Measurements from ENCODE around the gene MAX. TPM values are rescaled to one million over a fixed set of nuclear protein-coding genes. Genes with fewer than 3 reads are reported as not detected.

The MAX gene
- total and polyA plus RNA-seq, 2 of the 13 experiments (the other 11 are each of a cell fraction or from before 2014, with no cell fraction given), result 28.5 to 29.3 TPM

GRCh38 chr14:65033181-65033580, 69.1 kb downstream of the MAX start:
- no peaks in the 10 kb centered on the region for H4K20me1 ChIP-seq (ENCODE audit: insufficient read depth, low read length)
- FAIRE-seq (no peak), ATAC-seq (no peak), DNase-seq (ENCODE audit: low spot score) (no peak)
- H3K79me2 ChIP-seq (ENCODE audit: insufficient read depth, low read length), result no peaks in the 10 kb centered on the region
- POLR2A ChIA-PET, result no interaction called here
- intact Hi-C loops (cut with micrococcal nuclease; ENCODE audit: unreplicated experiment), result no loop called here
- in situ Hi-C loops (cut with HindIII; ENCODE audit: extremely low pct_ligation_motif_present, low pct_unique_long_range_greater_than_20kb), result no loop called here
- CTCF ChIA-PET (ENCODE audit: low intra/inter-chr PET ratio, low total read pairs), result no interaction called here
- no peak overlapping the region for H3K9ac ChIP-seq (ENCODE audit: insufficient read depth, low read depth, low read length)
- 95% methylated on average over 3 of the region's 3 CpGs for WGBS (ENCODE audit: low lambda C conversion rate)
- no peaks in the 10 kb centered on the region for H3K27me3 ChIP-seq (ENCODE audit: control insufficient read depth in 1 of 2, insufficient read depth in 2 of 2, low read length in 2 of 2)
- BruUV-seq (replicated peaks), result no TSS peak
- TF ChIP-seq SOX5 (CRISPR knock-in tag; IDR thresholded peaks at IDR 0.05; ENCODE audit: borderline replicate concordance), result no peak
- TF ChIP-seq, protein P1, sequence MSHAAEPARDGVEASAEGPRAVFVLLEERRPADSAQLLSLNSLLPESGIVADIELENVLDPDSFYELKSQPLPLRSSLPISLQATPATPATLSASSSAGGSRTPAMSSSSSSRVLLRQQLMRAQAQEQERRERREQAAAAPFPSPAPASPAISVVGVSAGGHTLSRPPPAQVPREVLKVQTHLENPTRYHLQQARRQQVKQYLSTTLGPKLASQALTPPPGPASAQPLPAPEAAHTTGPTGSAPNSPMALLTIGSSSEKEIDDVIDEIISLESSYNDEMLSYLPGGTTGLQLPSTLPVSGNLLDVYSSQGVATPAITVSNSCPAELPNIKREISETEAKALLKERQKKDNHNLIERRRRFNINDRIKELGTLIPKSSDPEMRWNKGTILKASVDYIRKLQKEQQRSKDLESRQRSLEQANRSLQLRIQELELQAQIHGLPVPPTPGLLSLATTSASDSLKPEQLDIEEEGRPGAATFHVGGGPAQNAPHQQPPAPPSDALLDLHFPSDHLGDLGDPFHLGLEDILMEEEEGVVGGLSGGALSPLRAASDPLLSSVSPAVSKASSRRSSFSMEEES (CRISPR knock-in tag; IDR thresholded peaks at IDR 0.05), result no peak
- TF ChIP-seq PTBP1 (IDR thresholded peaks at IDR 0.05; ENCODE audit: low read depth, low read length, poor library complexity, severe bottlenecking), result no peak
- TF ChIP-seq, protein P2, sequence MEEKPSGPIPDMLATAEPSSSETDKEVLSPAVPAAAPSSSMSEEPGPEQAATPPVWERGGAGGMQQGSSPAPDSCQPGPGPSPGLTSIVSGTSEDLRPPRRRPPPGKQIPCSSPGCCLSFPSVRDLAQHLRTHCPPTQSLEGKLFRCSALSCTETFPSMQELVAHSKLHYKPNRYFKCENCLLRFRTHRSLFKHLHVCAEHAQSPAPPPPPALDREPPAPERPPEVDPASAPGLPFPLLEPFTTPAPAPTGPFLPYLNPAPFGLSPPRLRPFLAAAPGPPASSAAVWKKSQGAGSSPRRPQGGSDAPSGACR (CRISPR knock-in tag; IDR thresholded peaks at IDR 0.05), result no peak
- TF ChIP-seq SMC3 (IDR thresholded peaks at IDR 0.05; ENCODE audit: low read length), result no peak
- H3K4me1 ChIP-seq (ENCODE audit: insufficient read depth, low read length), result peaks cover 14% of the 10 kb centered on the region
- H3K4me2 ChIP-seq (ENCODE audit: low read depth, low read length), result no peak overlapping the region
- no peak overlapping the region for H3K27ac ChIP-seq (ENCODE audit: extremely low read length, insufficient read depth, low read length)
- H2AFZ ChIP-seq (ENCODE audit: low read length), result no peak overlapping the region
- no peaks in the 10 kb centered on the region for H3K9me3 ChIP-seq (ENCODE audit: low read length)
- peaks cover 6 to 42% of the 10 kb centered on the region in 2 experiments; a peak in 4 of 5 replicates for H3K36me3 ChIP-seq (replicated peaks in 1 of 2; ENCODE audit: control insufficient read depth in 1 of 2, insufficient read depth in 2 of 2, low read length in 2 of 2)
- H3K4me3 ChIP-seq (replicated peaks in 1 of 3; ENCODE audit: insufficient read depth in 1 of 3, low read depth in 2 of 3, low read length in 3 of 3), result no peak overlapping the region

DNA sequence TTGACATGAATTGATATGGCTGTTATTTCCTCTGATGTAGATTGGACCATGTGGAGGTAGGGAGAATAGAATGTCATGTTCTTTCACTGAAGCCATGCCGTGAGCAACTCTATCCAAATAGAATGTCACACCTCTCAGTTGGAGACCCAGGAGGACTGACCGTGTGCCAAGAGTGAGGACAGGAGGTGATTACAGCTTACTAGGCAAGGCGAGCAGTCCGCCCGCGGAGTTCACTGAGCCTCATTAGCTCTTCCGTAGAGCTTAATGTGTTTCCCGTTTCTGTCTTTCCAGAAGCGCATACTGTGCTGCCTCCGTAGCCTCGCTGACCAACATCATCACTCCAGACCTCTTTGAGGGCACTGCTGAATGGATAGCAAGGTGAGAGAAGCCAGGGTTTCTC, 70.0 kb downstream of the MAX start:
- in situ Hi-C loops (cut with HindIII; ENCODE audit: extremely low pct_ligation_motif_present, low pct_unique_long_range_greater_than_20kb), result no loop called here
- POLR2A ChIA-PET, result no interaction called here
- BruUV-seq (replicated peaks), result no TSS peak

More for the DNA sequence above, 70.0 kb downstream of the MAX start:
- WGBS (ENCODE audit: low lambda C conversion rate), result 96% methylated on average over 11 of the region's 11 CpGs
- Histone ChIP-seq H3K4me1 (ENCODE audit: insufficient read depth, low read length) (peaks cover 17% of the 10 kb centered on the region), H3K79me2 (ENCODE audit: insufficient read depth, low read length) (no peaks in the 10 kb centered on the region), H3K4me2 (ENCODE audit: low read depth, low read length) (no peak overlapping the region), H3K27me3 (ENCODE audit: control insufficient read depth in 1 of 2, insufficient read depth in 2 of 2, low read length in 2 of 2) (no peaks in the 10 kb centered on the region), H3K9ac (ENCODE audit: insufficient read depth, low read depth, low read length) (no peak overlapping the region), H4K20me1 (ENCODE audit: insufficient read depth, low read length) (no peaks in the 10 kb centered on the region), H3K9me3 (ENCODE audit: low read length) (no peaks in the 10 kb centered on the region), H3K4me3 (replicated peaks in 1 of 3; ENCODE audit: insufficient read depth in 1 of 3, low read depth in 2 of 3, low read length in 3 of 3) (no peak overlapping the region), H3K27ac (ENCODE audit: extremely low read length, insufficient read depth, low read length) (no peak overlapping the region), H2AFZ (ENCODE audit: low read length) (no peak overlapping the region), H3K36me3 (replicated peaks in 1 of 2; ENCODE audit: control insufficient read depth in 1 of 2, insufficient read depth in 2 of 2, low read length in 2 of 2) (peaks cover 9 to 50% of the 10 kb centered on the region in 2 experiments)
- FAIRE-seq (no peak), DNase-seq (ENCODE audit: low spot score) (no peak), ATAC-seq (no peak)
- CTCF ChIA-PET (ENCODE audit: low intra/inter-chr PET ratio, low total read pairs), result no interaction called here
- intact Hi-C loops (cut with micrococcal nuclease; ENCODE audit: unreplicated experiment), result no loop called here
- TF ChIP-seq ZNF337 (CRISPR knock-in tag; IDR thresholded peaks at IDR 0.05; ENCODE audit: borderline replicate concordance, low read depth) (no peak), DNMT1 (CRISPR knock-in tag; IDR thresholded peaks at IDR 0.05) (no peak), EP300 (IDR thresholded peaks at IDR 0.05; ENCODE audit: low read depth in 2 of 2, low read length in 2 of 2) (no peak), EP300 (CRISPR knock-in tag; IDR thresholded peaks at IDR 0.05; ENCODE audit: borderline replicate concordance) (no peak), ZNF724P (CRISPR knock-in tag; IDR thresholded peaks at IDR 0.05; ENCODE audit: borderline replicate concordance) (no peak), ZNF574 (CRISPR knock-in tag; IDR thresholded peaks at IDR 0.05) (no peak), SNRNP70 (IDR thresholded peaks at IDR 0.05; ENCODE audit: low read depth, low read length) (no peak), CERS6 (CRISPR knock-in tag; IDR thresholded peaks at IDR 0.05) (no peak)

Data from HepG2 (cell line).